DOHH2 (cell line): ENCODE measurements around the gene MED25.

ENCODE experiments used
- EZH2phosphoT487 ChIP-seq: fragments of 200-600 bp; sonication (generic); IDR thresholded peaks from 2 replicates; pipeline ENCODE4 v1.6.1; 2017; ENCODE audit warnings: borderline replicate concordance, mild to moderate bottlenecking, antibody characterized with exemption, low read length, moderate library complexity, mixed read lengths
- TF ChIP-seq, protein P1 (sequence below): fragments of 200-600 bp; sonication (generic); IDR thresholded peaks from one replicate; pipeline ENCODE4 v1.5.1; 2014; ENCODE audit warnings: antibody characterized with exemption, mild to moderate bottlenecking, low read depth, low read length; ENCODE audit not compliant: poor library complexity, severe bottlenecking

DNA sequence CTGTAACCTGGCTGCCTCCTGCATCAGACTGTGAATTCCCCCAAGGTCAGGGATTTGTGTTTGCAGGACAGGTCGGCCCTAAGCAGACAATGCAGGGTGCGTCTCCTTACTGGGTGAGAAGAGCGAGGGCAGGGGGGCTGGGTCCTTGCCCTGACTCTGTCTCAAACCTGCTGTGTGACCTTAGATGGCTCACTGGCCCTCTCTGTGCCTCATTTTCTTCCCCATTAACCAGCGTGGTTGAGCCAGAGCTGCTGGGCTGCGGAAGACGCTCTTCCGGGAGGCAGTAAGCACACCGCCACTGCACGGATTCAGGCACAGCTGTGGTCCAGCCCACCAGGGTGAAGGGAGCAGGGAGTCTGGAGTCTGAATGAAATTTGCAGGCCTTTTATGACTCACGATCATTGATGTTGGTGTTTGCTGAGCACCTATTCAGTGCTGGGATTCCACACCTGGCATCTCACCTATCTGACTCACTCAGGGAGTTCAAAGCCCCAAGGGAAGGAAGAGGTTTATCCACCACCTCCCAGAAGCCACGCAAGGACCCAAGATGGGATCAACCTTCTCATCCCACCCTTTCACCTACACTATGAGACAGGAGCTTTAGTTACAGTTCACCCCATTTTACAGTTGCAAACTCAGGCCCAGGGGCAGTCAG is 56.5 kb downstream of the MED25 start:
- TF ChIP-seq, protein P1, sequence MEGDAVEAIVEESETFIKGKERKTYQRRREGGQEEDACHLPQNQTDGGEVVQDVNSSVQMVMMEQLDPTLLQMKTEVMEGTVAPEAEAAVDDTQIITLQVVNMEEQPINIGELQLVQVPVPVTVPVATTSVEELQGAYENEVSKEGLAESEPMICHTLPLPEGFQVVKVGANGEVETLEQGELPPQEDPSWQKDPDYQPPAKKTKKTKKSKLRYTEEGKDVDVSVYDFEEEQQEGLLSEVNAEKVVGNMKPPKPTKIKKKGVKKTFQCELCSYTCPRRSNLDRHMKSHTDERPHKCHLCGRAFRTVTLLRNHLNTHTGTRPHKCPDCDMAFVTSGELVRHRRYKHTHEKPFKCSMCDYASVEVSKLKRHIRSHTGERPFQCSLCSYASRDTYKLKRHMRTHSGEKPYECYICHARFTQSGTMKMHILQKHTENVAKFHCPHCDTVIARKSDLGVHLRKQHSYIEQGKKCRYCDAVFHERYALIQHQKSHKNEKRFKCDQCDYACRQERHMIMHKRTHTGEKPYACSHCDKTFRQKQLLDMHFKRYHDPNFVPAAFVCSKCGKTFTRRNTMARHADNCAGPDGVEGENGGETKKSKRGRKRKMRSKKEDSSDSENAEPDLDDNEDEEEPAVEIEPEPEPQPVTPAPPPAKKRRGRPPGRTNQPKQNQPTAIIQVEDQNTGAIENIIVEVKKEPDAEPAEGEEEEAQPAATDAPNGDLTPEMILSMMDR = no peak
- TF ChIP-seq EZH2phosphoT487 = no peak
